ENCODE results near the gene ASXL1.

The ASXL1 gene

GRCh38 chr20:32441638-32442037 lies 83.5 kb downstream of the ASXL1 start:
- Histone ChIP-seq H3K79me2 (ENCODE audit: insufficient read depth, low read depth) (no peaks in the 10 kb centered on the region), H3K27me3 (ENCODE audit: insufficient read depth, low read depth) (no peaks in the 10 kb centered on the region), H3K9ac (no peak overlapping the region), H4K20me1 (ENCODE audit: insufficient read depth) (no peaks in the 10 kb centered on the region), H2AFZ (ENCODE audit: low read depth) (no peak overlapping the region), H3K4me2 (no peak overlapping the region), H3K36me3 (ENCODE audit: insufficient read depth) (no peaks in the 10 kb centered on the region), H3K4me3 (IDR thresholded peaks at IDR 0.05; ENCODE audit: insufficient read depth, low read depth, low read length) (no peak overlapping the region), H3K4me1 (ENCODE audit: low read depth, poor library complexity, severe bottlenecking) (no peaks in the 10 kb centered on the region), H3K27ac (no peak overlapping the region)
- TF ChIP-seq, protein P1, sequence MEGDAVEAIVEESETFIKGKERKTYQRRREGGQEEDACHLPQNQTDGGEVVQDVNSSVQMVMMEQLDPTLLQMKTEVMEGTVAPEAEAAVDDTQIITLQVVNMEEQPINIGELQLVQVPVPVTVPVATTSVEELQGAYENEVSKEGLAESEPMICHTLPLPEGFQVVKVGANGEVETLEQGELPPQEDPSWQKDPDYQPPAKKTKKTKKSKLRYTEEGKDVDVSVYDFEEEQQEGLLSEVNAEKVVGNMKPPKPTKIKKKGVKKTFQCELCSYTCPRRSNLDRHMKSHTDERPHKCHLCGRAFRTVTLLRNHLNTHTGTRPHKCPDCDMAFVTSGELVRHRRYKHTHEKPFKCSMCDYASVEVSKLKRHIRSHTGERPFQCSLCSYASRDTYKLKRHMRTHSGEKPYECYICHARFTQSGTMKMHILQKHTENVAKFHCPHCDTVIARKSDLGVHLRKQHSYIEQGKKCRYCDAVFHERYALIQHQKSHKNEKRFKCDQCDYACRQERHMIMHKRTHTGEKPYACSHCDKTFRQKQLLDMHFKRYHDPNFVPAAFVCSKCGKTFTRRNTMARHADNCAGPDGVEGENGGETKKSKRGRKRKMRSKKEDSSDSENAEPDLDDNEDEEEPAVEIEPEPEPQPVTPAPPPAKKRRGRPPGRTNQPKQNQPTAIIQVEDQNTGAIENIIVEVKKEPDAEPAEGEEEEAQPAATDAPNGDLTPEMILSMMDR (conservative IDR thresholded peaks at IDR 0.05; ENCODE audit: low read depth, low read length) = no peak

- no peak overlapping the region for H2AFZ ChIP-seq (ENCODE audit: low read depth)
- H3K79me2 ChIP-seq (ENCODE audit: insufficient read depth, low read depth) = no peaks in the 10 kb centered on the region
- H3K4me1 ChIP-seq (ENCODE audit: low read depth, poor library complexity, severe bottlenecking) = no peaks in the 10 kb centered on the region
- no peak overlapping the region for H3K27ac ChIP-seq
- TF ChIP-seq, protein P1 (conservative IDR thresholded peaks at IDR 0.05; ENCODE audit: low read depth, low read length) = no peak
- H3K4me2 ChIP-seq = no peak overlapping the region
- no peaks in the 10 kb centered on the region for H3K36me3 ChIP-seq (ENCODE audit: insufficient read depth)
- no peak overlapping the region for H3K9ac ChIP-seq
- no peaks in the 10 kb centered on the region for H4K20me1 ChIP-seq (ENCODE audit: insufficient read depth)
- no peak overlapping the region for H3K4me3 ChIP-seq (IDR thresholded peaks at IDR 0.05; ENCODE audit: insufficient read depth, low read depth, low read length)
- H3K27me3 ChIP-seq (ENCODE audit: insufficient read depth, low read depth) = no peaks in the 10 kb centered on the region
Observed at GRCh38 chr20:32442630-32443373, 84.7 kb downstream of the ASXL1 start.

DNA sequence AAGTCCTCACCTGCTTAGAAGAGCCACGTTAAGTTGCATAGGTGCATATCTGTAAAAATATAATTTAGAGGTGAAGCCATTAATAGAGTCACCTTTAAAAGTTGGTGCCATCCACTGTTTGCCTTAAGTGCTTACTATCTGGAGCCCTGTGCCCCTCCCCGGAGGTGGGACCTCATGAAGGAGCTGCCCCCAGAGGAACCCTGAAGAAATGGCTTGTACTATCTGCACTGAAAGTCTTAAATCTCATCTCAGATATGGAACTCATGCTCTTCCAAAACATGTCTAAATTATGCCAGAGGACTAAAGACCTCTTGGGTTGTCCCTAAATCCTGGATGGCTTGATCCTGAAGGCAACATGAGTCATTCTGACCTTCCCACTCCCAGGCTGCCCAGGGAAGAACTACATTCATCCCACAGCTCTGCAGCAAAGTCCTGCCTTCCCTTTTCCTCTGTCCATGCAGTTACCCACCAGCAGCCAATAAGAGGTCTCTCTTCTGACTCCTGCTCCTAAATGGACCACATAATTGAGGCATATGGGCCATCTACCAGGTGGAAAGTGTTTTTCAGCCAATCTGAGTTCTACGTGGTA lies 85.3 kb downstream of the ASXL1 start:
- Histone ChIP-seq H3K36me3 (ENCODE audit: insufficient read depth) (no peaks in the 10 kb centered on the region), H3K79me2 (ENCODE audit: insufficient read depth, low read depth) (no peaks in the 10 kb centered on the region), H3K4me1 (ENCODE audit: low read depth, poor library complexity, severe bottlenecking) (no peaks in the 10 kb centered on the region), H3K27me3 (ENCODE audit: insufficient read depth, low read depth) (no peaks in the 10 kb centered on the region), H4K20me1 (ENCODE audit: insufficient read depth) (no peaks in the 10 kb centered on the region), H3K4me2 (no peak overlapping the region), H3K4me3 (IDR thresholded peaks at IDR 0.05; ENCODE audit: insufficient read depth, low read depth, low read length) (no peak overlapping the region), H3K27ac (no peak overlapping the region), H2AFZ (ENCODE audit: low read depth) (no peak overlapping the region), H3K9ac (no peak overlapping the region)
- TF ChIP-seq, protein P1 (conservative IDR thresholded peaks at IDR 0.05; ENCODE audit: low read depth, low read length) = no peak

DNA sequence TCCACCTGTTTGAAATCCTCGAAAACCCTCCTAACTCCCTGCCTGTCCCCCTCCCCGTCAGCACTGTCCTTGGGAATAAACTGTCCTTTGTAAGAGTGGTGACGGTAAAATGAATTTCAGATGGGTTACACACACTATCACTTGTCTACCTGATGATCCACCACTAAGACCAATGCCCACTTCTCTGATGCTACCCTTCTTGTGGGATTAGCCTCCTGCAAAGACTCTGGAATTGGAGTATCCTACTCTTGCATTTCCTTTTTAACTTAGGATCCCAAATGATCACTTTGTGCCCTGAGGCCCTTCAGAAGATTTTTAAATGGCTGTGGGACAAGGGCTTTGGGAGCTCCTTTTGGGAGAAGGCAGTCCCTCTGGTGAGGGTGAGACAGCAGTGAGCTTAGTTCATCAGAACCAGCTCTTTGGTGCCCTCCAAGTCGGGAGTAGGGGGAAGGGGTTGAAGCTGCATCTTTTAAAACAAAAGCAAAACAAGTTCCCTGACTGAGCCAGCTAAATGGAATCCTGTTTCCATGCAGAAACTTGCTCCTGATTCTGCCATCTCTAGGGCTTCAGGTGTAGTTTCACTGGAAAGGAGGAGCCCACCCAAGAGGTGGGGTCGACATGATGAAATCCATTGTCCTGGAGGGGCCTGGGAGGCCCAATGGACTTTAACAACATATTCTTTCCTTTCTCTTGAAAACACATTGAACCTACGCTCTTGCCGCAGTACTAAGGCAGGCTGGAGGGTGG lies 86.5 kb downstream of the ASXL1 start:
- Histone ChIP-seq H3K9ac (no peak overlapping the region), H3K4me3 (IDR thresholded peaks at IDR 0.05; ENCODE audit: insufficient read depth, low read depth, low read length) (no peak overlapping the region), H3K27me3 (ENCODE audit: insufficient read depth, low read depth) (no peaks in the 10 kb centered on the region), H3K4me2 (no peak overlapping the region), H3K79me2 (ENCODE audit: insufficient read depth, low read depth) (no peaks in the 10 kb centered on the region), H3K4me1 (ENCODE audit: low read depth, poor library complexity, severe bottlenecking) (no peaks in the 10 kb centered on the region), H2AFZ (ENCODE audit: low read depth) (no peak overlapping the region), H4K20me1 (ENCODE audit: insufficient read depth) (no peaks in the 10 kb centered on the region), H3K27ac (no peak overlapping the region), H3K36me3 (ENCODE audit: insufficient read depth) (no peaks in the 10 kb centered on the region)
- TF ChIP-seq, protein P1 (conservative IDR thresholded peaks at IDR 0.05; ENCODE audit: low read depth, low read length) = no peak
